GM19240 (cell line): ENCODE measurements around the gene NEU4.
"Not testable (repeated sequence)": the region's sequence is repeated elsewhere in the genome, so short reads cannot be mapped to it uniquely, and the experiment has no call there.

Source experiments
- DNase-seq: peaks from one replicate; pipeline ENCODE4 v3.0.0; 2011; ENCODE audit warnings: low spot score; ENCODE audit not compliant: insufficient read length

The NEU4 gene

GRCh38 chr2:241799522-241800197 is 9.3 kb upstream of the NEU4 start:
- no peak for DNase-seq

GRCh38 chr2:241800198-241800903 is 8.6 kb upstream of the NEU4 start:
- not testable (repeated sequence) for DNase-seq

- no peak for DNase-seq
Observed at GRCh38 chr2:241801611-241802420, 7.2 kb upstream of the NEU4 start.

DNA sequence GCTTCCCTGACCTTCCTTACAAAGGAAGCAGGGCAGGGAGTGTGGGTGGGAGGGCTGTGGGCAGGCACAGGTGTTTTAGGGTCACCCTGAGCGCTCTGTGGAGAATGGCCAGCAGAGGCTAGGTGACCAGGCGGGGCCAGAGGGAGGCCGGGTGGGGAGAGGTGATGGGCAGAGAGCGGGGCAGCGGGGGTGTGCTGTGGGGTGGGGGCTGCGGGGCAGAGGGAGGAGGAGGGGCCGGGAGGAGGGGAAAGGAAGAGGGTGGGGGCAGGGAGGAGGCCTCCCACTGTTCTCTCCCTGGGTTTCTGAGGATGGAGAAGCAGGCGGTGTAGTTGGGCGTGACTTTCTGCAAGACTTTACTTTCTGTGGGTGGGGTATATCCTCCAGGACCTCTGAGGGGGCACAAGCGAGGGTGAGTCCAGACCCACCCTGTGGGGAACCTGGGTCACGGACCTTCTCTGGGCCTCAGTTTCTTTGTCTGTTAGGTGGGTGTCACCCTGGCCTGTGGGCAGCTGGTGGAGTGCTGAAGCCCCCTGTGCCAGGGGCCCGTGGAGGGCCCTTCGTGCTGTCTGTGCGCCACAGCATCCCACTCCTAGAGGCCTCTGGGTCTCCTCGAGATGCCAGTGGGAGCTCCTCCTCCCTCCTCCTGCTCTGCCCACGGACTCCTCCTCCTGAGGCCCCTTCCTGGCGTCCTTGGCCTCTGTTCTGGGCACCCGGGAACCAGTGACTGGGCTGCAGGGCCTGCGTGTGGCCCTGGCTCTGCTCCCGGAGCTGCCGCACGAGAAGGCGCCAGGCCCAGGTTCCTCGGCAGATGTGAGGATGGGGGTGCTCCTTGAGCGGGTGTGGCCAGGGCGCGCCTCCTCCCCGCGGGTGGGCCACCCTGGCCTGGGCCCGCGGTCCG is 6.3 kb upstream of the NEU4 start:
- DNase-seq = no peak

DNA sequence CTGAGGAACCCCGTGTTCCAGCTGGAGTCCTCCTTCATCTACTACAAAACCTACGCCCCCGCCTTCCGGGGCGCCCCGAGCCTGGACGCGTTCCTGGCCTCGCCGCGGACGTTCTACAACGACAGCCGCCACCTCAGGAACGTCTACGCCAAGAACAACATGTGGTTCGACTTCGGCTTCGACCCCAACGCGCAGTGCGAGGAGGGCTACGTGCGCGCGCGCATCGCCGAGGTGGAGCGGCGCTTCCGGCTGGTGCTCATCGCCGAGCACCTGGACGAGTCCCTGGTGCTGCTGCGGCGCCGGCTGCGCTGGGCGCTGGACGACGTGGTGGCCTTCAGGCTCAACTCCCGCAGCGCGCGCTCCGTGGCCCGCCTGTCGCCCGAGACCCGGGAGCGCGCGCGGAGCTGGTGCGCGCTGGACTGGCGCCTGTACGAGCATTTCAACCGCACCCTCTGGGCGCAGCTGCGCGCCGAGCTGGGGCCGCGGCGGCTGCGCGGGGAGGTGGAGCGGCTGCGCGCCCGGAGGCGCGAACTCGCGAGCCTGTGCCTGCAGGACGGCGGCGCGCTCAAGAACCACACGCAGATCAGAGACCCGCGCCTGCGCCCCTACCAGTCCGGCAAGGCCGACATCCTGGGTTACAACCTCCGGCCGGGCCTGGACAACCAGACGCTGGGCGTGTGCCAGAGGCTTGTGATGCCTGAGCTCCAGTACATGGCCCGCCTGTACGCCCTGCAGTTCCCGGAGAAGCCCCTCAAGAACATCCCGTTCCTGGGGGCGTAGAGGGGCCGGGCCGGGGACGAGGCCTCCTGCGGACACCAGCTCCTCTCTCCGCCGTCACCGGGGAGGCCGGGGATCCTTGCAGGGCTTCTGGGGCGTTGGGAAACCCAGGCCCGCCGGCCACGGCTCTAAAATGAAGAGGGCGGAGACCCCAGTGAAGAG is 5.3 kb upstream of the NEU4 start:
- no peak for DNase-seq

GRCh38 chr2:241804326-241805229 is 4.4 kb upstream of the NEU4 start:
- DNase-seq = peak; percentile 26

DNA sequence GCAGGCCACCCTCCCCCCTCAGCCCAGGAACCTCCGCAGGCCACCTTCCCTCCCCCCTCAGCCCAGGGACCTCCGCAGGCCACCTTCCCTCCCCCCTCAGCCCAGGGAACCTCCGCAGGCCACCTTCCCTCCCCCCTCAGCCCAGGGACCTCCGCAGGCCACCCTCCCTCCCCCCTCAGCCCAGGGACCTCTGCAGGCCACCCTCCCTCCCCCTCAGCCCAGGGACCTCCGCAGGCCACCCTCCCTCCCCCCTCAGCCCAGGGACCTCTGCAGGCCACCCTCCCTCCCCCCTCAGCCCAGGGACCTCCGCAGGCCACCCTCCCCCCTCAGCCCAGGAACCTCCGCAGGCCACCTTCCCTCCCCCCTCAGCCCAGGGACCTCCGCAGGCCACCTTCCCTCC is 2.8 kb upstream of the NEU4 start:
- DNase-seq = not testable (repeated sequence)

- no peak for DNase-seq
Observed at GRCh38 chr2:241808051-241808720, 807 bp upstream of the NEU4 start.

GRCh38 chr2:241809383-241810306 is 652 bp downstream of the NEU4 start:
- no peak for DNase-seq

- DNase-seq = no peak
Observed at GRCh38 chr2:241810307-241811200, 1.6 kb downstream of the NEU4 start.

DNA sequence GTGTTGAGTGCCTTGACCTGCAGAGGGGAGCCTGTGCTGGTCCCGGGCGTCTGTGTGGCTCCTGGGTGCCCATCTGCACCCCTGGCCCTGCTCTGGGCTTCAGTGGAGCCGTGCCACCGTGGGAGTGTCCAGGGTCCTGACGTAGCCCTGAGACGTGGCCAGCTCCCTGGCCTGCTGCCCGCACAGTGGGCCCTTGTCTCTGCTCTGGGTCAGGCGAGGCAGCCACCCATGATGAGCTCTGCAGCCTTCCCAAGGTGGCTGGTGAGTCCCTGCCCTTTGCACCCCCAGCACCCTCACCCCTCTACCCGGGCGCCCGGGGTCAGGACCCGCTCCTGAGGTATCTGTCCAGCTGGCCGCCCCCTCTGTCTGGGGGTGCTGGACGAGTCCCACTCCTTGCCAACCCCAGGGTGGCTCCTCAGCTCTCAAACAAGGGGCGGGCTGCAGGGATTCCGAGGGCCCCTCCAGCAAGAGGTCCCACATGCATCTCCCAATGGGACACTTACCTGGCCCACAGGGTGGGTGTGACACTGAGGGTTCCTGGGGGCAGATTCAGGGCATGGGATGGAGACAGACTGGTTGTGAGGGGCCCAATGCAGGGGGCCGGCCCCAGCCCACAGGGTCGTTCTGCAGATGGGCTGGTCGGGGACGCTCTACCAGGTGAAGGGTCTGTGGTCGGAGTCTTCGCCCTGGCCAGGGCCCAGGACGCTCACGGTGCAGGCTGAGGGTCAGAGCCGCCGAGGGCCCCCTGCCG is 2.4 kb downstream of the NEU4 start:
- DNase-seq = no peak

- no peak for DNase-seq
Observed at GRCh38 chr2:241811952-241812729, 3.1 kb downstream of the NEU4 start.

DNA sequence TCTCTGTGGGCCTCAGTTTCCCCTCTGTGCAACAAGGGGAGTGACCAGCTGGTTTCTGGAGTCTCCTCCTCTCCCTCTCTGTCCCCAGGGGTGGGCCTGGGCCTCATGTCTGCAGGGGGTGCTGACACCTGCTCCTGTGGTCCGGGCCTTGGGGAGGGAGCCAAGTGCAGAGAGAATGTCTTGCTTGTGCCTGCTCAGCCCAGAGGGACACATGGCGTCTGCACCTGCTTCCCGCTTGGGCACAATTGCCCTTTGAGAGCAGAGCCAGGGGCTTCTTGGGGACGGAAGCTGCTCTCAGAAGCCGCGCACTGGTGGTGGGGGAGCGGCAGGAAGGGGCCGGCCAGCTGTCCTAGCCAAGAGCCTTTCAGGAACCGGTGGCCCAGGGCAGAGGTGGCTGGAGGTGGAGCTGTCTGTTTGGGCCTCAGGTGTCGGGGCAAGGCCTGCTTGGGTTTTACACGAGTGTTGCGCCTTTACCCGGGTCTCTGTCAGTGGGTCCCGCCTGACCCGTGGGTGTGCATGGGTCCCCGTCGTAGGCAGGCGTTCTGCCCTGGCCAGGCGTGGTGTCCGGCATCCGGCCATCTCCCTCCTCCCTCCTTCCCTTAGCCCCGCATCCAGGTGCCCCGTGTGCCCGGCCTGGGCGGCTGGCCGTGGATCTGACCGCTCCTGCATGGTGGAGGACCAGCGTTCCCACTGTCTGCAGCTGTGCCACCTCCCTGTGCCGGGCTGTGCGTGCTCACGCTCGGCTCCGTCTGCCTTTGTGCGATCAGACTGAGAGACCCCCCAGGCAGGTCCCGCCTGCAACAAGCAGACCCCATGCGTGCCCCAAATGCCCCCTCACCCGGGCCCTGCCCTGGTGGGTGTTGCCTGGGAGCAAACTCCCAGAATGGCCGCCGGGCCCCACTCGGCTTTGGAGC is 4.0 kb downstream of the NEU4 start:
- DNase-seq = no peak
